GM12891 (cell line): ENCODE measurements around the gene PGM2.

Source experiments
- DNase-seq: peaks from one replicate; pipeline ENCODE4 v3.0.0; 2011; ENCODE audit warnings: low spot score; ENCODE audit not compliant: insufficient read length
- FAIRE-seq: peaks from 2 replicates; lab custom pipeline; 2011; peaks lifted over from hg19 to GRCh38; lab: Jason Lieb, UNC
- PAX5 ChIP-seq: IDR thresholded peaks from 2 replicates; pipeline ENCODE4 v1.6.1; 2011; ENCODE audit warnings: low read length, moderate library complexity, mild to moderate bottlenecking; ENCODE audit not compliant: insufficient read depth, severe bottlenecking
- POLR2A ChIP-seq: IDR thresholded peaks from 2 replicates; pipeline ENCODE4 v1.6.1; 2011; ENCODE audit warnings: low read depth, low read length, control low read depth
- POLR2AphosphoS5 ChIP-seq: IDR thresholded peaks from 2 replicates; pipeline ENCODE4 v1.6.1; 2011; ENCODE audit warnings: low read depth, low read length, control low read depth
- POU2F2 ChIP-seq: IDR thresholded peaks from 2 replicates; pipeline ENCODE4 v1.6.1; 2011; ENCODE audit warnings: low read depth, mild to moderate bottlenecking, control low read depth, low read length, moderate library complexity
- SPI1 ChIP-seq: IDR thresholded peaks from 2 replicates; pipeline ENCODE4 v1.6.1; 2011; ENCODE audit warnings: low read depth, low read length, control low read depth
- TAF1 ChIP-seq: IDR thresholded peaks from 2 replicates; pipeline ENCODE4 v1.6.1; 2011; ENCODE audit warnings: low read depth, low read length, control low read depth

PGM2 gene

GRCh38 chr4:37795581-37796195, 30.8 kb upstream of the PGM2 start:
- no peak for TF ChIP-seq PAX5
- TF ChIP-seq TAF1, result no peak
- no peak for TF ChIP-seq POLR2AphosphoS5
- TF ChIP-seq POLR2A, result no peak
- TF ChIP-seq SPI1, result no peak
- TF ChIP-seq POU2F2, result no peak
- DNase-seq, result no peak
- FAIRE-seq, result no peak

GRCh38 chr4:37797374-37797773, 29.1 kb upstream of the PGM2 start:
- no peak for DNase-seq
- no peak for TF ChIP-seq SPI1
- TF ChIP-seq POU2F2, result no peak
- TF ChIP-seq POLR2AphosphoS5, result no peak
- TF ChIP-seq PAX5, result no peak
- TF ChIP-seq POLR2A, result no peak
- TF ChIP-seq TAF1, result no peak
- no peak for FAIRE-seq

- DNase-seq (no peak), FAIRE-seq (no peak)
- TF ChIP-seq POLR2AphosphoS5, result no peak
- no peak for TF ChIP-seq POLR2A
- TF ChIP-seq PAX5, result no peak
- TF ChIP-seq TAF1, result no peak
- TF ChIP-seq POU2F2, result no peak
- no peak for TF ChIP-seq SPI1
Measured at GRCh38 chr4:37797923-37798322, 28.6 kb upstream of the PGM2 start.

GRCh38 chr4:37798616-37799015, 27.9 kb upstream of the PGM2 start:
- FAIRE-seq (no peak), DNase-seq (no peak)
- TF ChIP-seq PAX5, result no peak
- TF ChIP-seq TAF1, result no peak
- TF ChIP-seq POU2F2, result no peak
- TF ChIP-seq SPI1, result no peak
- TF ChIP-seq POLR2AphosphoS5, result no peak
- no peak for TF ChIP-seq POLR2A

- DNase-seq (no peak), FAIRE-seq (no peak)
- TF ChIP-seq PAX5, result no peak
- TF ChIP-seq TAF1, result no peak
- no peak for TF ChIP-seq POLR2A
- no peak for TF ChIP-seq POLR2AphosphoS5
- TF ChIP-seq POU2F2, result no peak
- no peak for TF ChIP-seq SPI1
Measured at GRCh38 chr4:37799941-37800554, 26.4 kb upstream of the PGM2 start.

GRCh38 chr4:37802068-37802666, 24.3 kb upstream of the PGM2 start:
- DNase-seq (no peak), FAIRE-seq (no peak)
- TF ChIP-seq POU2F2 (no peak), SPI1 (no peak), PAX5 (no peak), TAF1 (no peak), POLR2A (no peak), POLR2AphosphoS5 (no peak)

- DNase-seq (no peak), FAIRE-seq (peak; percentile 50)
- TF ChIP-seq SPI1 (no peak), PAX5 (no peak), POLR2A (no peak), TAF1 (no peak), POU2F2 (no peak), POLR2AphosphoS5 (no peak)
Measured at GRCh38 chr4:37803348-37803973, 23.0 kb upstream of the PGM2 start.

- TF ChIP-seq TAF1, result no peak
- FAIRE-seq, result peak; percentile 67
- DNase-seq, result no peak
Measured at GRCh38 chr4:37805091-37805490, 21.4 kb upstream of the PGM2 start.

- FAIRE-seq, result no peak
- TF ChIP-seq POU2F2 (no peak), SPI1 (no peak), POLR2A (no peak), TAF1 (no peak), PAX5 (no peak), POLR2AphosphoS5 (no peak)
- no peak for DNase-seq
Measured at GRCh38 chr4:37812713-37813112, 13.8 kb upstream of the PGM2 start.
